DOHH2 (cell line): Measurements from ENCODE around the gene CTNNA2.

ENCODE experiments used
- H3F3A ChIP-seq: fragments of 200-600 bp; sonication (generic), shearing (Covaris generic); 2 replicates; pipeline ENCODE4 v1.6.0; 2016; ENCODE audit warnings: antibody characterized with exemption, mild to moderate bottlenecking; ENCODE audit not compliant: control insufficient read depth, insufficient read depth
- H3K27ac ChIP-seq: fragments of 200-600 bp; sonication (generic); 2 replicates; pipeline ENCODE4 v1.5.1; 2014; ENCODE audit warnings: low read depth, mild to moderate bottlenecking, low read length, moderate library complexity
- H3K27me3 ChIP-seq: fragments of 200-600 bp; sonication (generic); 2 replicates; pipeline ENCODE4 v1.6.1; 2014; ENCODE audit warnings: mild to moderate bottlenecking, low read length, mixed read lengths; ENCODE audit not compliant: control insufficient read depth
- H3K36me3 ChIP-seq: fragments of 200-600 bp; sonication (generic); 2 replicates; pipeline ENCODE4 v1.6.1; 2014; ENCODE audit warnings: mild to moderate bottlenecking, low read length, moderate library complexity, mixed read lengths; ENCODE audit not compliant: control insufficient read depth
- H3K4me1 ChIP-seq: fragments of 200-600 bp; sonication (generic); 2 replicates; pipeline ENCODE4 v1.6.1; 2014; ENCODE audit warnings: mild to moderate bottlenecking, low read length, mixed read lengths; ENCODE audit not compliant: control insufficient read depth
- H3K4me2 ChIP-seq: fragments of 200-600 bp; sonication (generic); 2 replicates; pipeline ENCODE4 v1.6.0; 2014; ENCODE audit warnings: mild to moderate bottlenecking, low read length, moderate library complexity
- H3K4me3 ChIP-seq: fragments of 200-600 bp; sonication (generic); 2 replicates; pipeline ENCODE4 v1.5.1; 2014; ENCODE audit warnings: mild to moderate bottlenecking, low read length, mixed read lengths
- H3K79me2 ChIP-seq: fragments of 200-600 bp; sonication (generic); 2 replicates; pipeline ENCODE4 v1.6.1; 2014; ENCODE audit warnings: mild to moderate bottlenecking, low read length, mixed read lengths; ENCODE audit not compliant: control insufficient read depth
- H3K9me2 ChIP-seq: fragments of 200-600 bp; sonication (generic); replicated peaks from 2 replicates; pipeline ENCODE4 v1.6.1; 2014; ENCODE audit warnings: mild to moderate bottlenecking, low read length, mixed read lengths; ENCODE audit not compliant: control insufficient read depth
- H3K9me3 ChIP-seq: fragments of 200-600 bp; sonication (generic); 2 replicates; pipeline ENCODE4 v1.6.1; 2014; ENCODE audit warnings: antibody characterized with exemption, low read length, mixed read lengths; ENCODE audit not compliant: control insufficient read depth, insufficient read depth
- H4K20me1 ChIP-seq: fragments of 200-600 bp; sonication (generic); 2 replicates; pipeline ENCODE4 v1.6.0; 2014; ENCODE audit warnings: low read depth, mild to moderate bottlenecking, antibody characterized with exemption, low read length, moderate library complexity; ENCODE audit not compliant: control insufficient read depth, insufficient read depth
- EZH2phosphoT487 ChIP-seq: fragments of 200-600 bp; sonication (generic); IDR thresholded peaks from 2 replicates; pipeline ENCODE4 v1.6.1; 2017; ENCODE audit warnings: borderline replicate concordance, mild to moderate bottlenecking, antibody characterized with exemption, low read length, moderate library complexity, mixed read lengths
- TF ChIP-seq, protein P1 (sequence below): fragments of 200-600 bp; sonication (generic); IDR thresholded peaks from one replicate; pipeline ENCODE4 v1.5.1; 2014; ENCODE audit warnings: antibody characterized with exemption, mild to moderate bottlenecking, low read depth, low read length; ENCODE audit not compliant: poor library complexity, severe bottlenecking

CTNNA2 gene

GRCh38 chr2:79717364-79718007 lies 204.6 kb downstream of the CTNNA2 start:
- H3K9me3 ChIP-seq = no peaks in the 10 kb centered on the region
- H3F3A ChIP-seq = no peaks in the 10 kb centered on the region
- no peak overlapping the region for H3K4me3 ChIP-seq
- H3K27me3 ChIP-seq = no peaks in the 10 kb centered on the region
- no peaks in the 10 kb centered on the region for H3K4me1 ChIP-seq
- H3K4me2 ChIP-seq = no peak overlapping the region
- no peaks in the 10 kb centered on the region for H4K20me1 ChIP-seq
- H3K9me2 ChIP-seq = no peaks in the 10 kb centered on the region
- H3K79me2 ChIP-seq = no peaks in the 10 kb centered on the region
- H3K27ac ChIP-seq = no peak overlapping the region
- TF ChIP-seq EZH2phosphoT487 = no peak
- TF ChIP-seq, protein P1, sequence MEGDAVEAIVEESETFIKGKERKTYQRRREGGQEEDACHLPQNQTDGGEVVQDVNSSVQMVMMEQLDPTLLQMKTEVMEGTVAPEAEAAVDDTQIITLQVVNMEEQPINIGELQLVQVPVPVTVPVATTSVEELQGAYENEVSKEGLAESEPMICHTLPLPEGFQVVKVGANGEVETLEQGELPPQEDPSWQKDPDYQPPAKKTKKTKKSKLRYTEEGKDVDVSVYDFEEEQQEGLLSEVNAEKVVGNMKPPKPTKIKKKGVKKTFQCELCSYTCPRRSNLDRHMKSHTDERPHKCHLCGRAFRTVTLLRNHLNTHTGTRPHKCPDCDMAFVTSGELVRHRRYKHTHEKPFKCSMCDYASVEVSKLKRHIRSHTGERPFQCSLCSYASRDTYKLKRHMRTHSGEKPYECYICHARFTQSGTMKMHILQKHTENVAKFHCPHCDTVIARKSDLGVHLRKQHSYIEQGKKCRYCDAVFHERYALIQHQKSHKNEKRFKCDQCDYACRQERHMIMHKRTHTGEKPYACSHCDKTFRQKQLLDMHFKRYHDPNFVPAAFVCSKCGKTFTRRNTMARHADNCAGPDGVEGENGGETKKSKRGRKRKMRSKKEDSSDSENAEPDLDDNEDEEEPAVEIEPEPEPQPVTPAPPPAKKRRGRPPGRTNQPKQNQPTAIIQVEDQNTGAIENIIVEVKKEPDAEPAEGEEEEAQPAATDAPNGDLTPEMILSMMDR = no peak
- H3K36me3 ChIP-seq = no peaks in the 10 kb centered on the region

DNA sequence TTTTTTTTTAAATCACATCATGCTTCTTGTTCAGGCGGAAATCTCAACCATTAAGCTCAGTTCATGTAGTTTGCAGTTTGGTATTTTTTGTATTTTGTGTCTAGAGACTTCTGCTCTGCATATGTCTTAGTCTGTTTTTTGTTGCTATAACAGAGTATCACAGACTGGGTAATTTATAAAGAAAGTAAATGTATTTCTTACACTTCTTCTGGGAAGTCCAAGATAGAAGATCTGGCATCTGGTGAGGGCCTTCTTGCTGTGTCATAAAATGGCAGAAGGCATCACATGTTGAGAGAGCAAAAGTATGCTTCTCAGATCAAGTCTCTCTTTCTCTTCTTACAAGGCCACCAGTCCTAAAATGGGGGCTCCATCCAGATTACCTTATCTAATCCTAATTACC lies 208.2 kb downstream of the CTNNA2 start:
- no peak overlapping the region for H3K4me3 ChIP-seq
- no peak overlapping the region for H3K27ac ChIP-seq
- no peaks in the 10 kb centered on the region for H3K9me3 ChIP-seq
- H3K79me2 ChIP-seq = no peaks in the 10 kb centered on the region
- no peaks in the 10 kb centered on the region for H3K36me3 ChIP-seq
- no peak overlapping the region for H3K4me2 ChIP-seq
- no peak for TF ChIP-seq EZH2phosphoT487
- TF ChIP-seq, protein P1 = no peak
- no peaks in the 10 kb centered on the region for H3K9me2 ChIP-seq
- H3K27me3 ChIP-seq = no peaks in the 10 kb centered on the region
- no peaks in the 10 kb centered on the region for H3K4me1 ChIP-seq
- H3F3A ChIP-seq = no peaks in the 10 kb centered on the region
- no peaks in the 10 kb centered on the region for H4K20me1 ChIP-seq

DNA sequence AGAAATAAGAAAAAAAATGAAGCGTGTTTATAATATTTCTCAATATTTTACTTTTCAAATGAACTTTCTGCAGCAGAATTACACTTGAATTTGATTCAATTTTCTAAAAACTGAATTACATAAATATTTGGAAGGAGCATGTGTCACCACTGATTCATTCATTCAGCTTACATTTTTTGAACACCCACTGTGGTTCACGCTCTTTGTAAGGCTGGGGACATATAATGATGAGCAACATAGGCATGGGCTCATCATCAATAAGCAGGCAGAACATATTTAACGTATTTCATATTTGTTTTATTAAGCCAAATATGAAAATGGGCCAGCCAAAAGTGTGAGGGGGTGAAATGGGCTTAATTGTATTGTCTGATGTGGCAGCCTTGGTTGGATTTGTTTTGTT lies 209.1 kb downstream of the CTNNA2 start:
- H3K27ac ChIP-seq = no peak overlapping the region
- no peak overlapping the region for H3K4me2 ChIP-seq
- no peaks in the 10 kb centered on the region for H3K79me2 ChIP-seq
- H3K27me3 ChIP-seq = no peaks in the 10 kb centered on the region
- TF ChIP-seq EZH2phosphoT487 = no peak
- TF ChIP-seq, protein P1 = no peak
- H3K4me3 ChIP-seq = no peak overlapping the region
- no peaks in the 10 kb centered on the region for H4K20me1 ChIP-seq
- no peaks in the 10 kb centered on the region for H3K9me2 ChIP-seq
- no peaks in the 10 kb centered on the region for H3K36me3 ChIP-seq
- H3F3A ChIP-seq = no peaks in the 10 kb centered on the region
- no peaks in the 10 kb centered on the region for H3K4me1 ChIP-seq
- H3K9me3 ChIP-seq = no peaks in the 10 kb centered on the region
